ENCODE data around the gene FLAD1.

The FLAD1 gene

GRCh38 chr1:155003766-155004351 lies 20.7 kb downstream of the FLAD1 start:
- Histone ChIP-seq H3K9ac (ENCODE audit: low read depth in 1 of 2, low read length in 2 of 2) (peak overlapping the region; percentile 100), H3K36me3 (ENCODE audit: control insufficient read depth in 2 of 2, insufficient read depth in 2 of 2, low read length in 2 of 2) (peaks cover 0 to 3% of the 10 kb centered on the region in 2 donors), H3K4me1 (ENCODE audit: control insufficient read depth in 2 of 2, insufficient read depth in 2 of 2, low read length in 2 of 2) (peaks cover 48 to 58% of the 10 kb centered on the region in 2 donors), H3K27me3 (ENCODE audit: control insufficient read depth in 2 of 2, insufficient read depth in 2 of 2, low read length in 2 of 2) (no peaks in the 10 kb centered on the region), H3K27ac (ENCODE audit: low read depth in 2 of 2, low read length in 2 of 2) (peak overlapping the region; percentile 98 to 99), H3K9me3 (ENCODE audit: control insufficient read depth in 2 of 2, low read length in 2 of 2) (no peaks in the 10 kb centered on the region), H3K4me3 (ENCODE audit: low read length in 2 of 2) (peak overlapping the region; percentile 95 to 100)

GRCh38 chr1:155004352-155005075 lies 21.4 kb downstream of the FLAD1 start:
- no peaks in the 10 kb centered on the region for H3K9me3 ChIP-seq (ENCODE audit: control insufficient read depth in 2 of 2, low read length in 2 of 2)
- H3K9ac ChIP-seq (ENCODE audit: low read depth in 1 of 2, low read length in 2 of 2), result peak overlapping the region; percentile 92 to 100
- peaks cover 47 to 60% of the 10 kb centered on the region in 2 donors for H3K4me1 ChIP-seq (ENCODE audit: control insufficient read depth in 2 of 2, insufficient read depth in 2 of 2, low read length in 2 of 2)
- peak overlapping the region; percentile 95 to 100 for H3K4me3 ChIP-seq (ENCODE audit: low read length in 2 of 2)
- no peaks in the 10 kb centered on the region for H3K27me3 ChIP-seq (ENCODE audit: control insufficient read depth in 2 of 2, insufficient read depth in 2 of 2, low read length in 2 of 2)
- H3K36me3 ChIP-seq (ENCODE audit: control insufficient read depth in 2 of 2, insufficient read depth in 2 of 2, low read length in 2 of 2), result peaks cover 0 to 3% of the 10 kb centered on the region in 2 donors
- H3K27ac ChIP-seq (ENCODE audit: low read depth in 2 of 2, low read length in 2 of 2), result peak overlapping the region; percentile 98 to 99

GRCh38 chr1:155005076-155006011 lies 22.2 kb downstream of the FLAD1 start:
- peaks cover 45 to 60% of the 10 kb centered on the region in 2 donors for H3K4me1 ChIP-seq (ENCODE audit: control insufficient read depth in 2 of 2, insufficient read depth in 2 of 2, low read length in 2 of 2)
- peak overlapping the region; percentile 95 to 100 for H3K4me3 ChIP-seq (ENCODE audit: low read length in 2 of 2)

GRCh38 chr1:155006601-155007101 lies 23.5 kb downstream of the FLAD1 start:
- peaks cover 2 to 14% of the 10 kb centered on the region in 2 donors for H3K36me3 ChIP-seq (ENCODE audit: control insufficient read depth in 2 of 2, insufficient read depth in 2 of 2, low read length in 2 of 2)
- H3K9ac ChIP-seq (ENCODE audit: low read depth in 1 of 2, low read length in 2 of 2), result peak overlapping the region; percentile 48 to 100
- H3K4me3 ChIP-seq (ENCODE audit: low read length in 2 of 2), result peak overlapping the region; percentile 19 to 48
- peak overlapping the region; percentile 98 to 99 for H3K27ac ChIP-seq (ENCODE audit: low read depth in 2 of 2, low read length in 2 of 2)
- no peaks in the 10 kb centered on the region for H3K27me3 ChIP-seq (ENCODE audit: control insufficient read depth in 2 of 2, insufficient read depth in 2 of 2, low read length in 2 of 2)
- peaks cover 56 to 71% of the 10 kb centered on the region in 2 donors for H3K4me1 ChIP-seq (ENCODE audit: control insufficient read depth in 2 of 2, insufficient read depth in 2 of 2, low read length in 2 of 2)
- no peaks in the 10 kb centered on the region for H3K9me3 ChIP-seq (ENCODE audit: control insufficient read depth in 2 of 2, low read length in 2 of 2)

More at GRCh38 chr1:155005076-155006011, 22.2 kb downstream of the FLAD1 start:
- Histone ChIP-seq H3K9me3 (ENCODE audit: control insufficient read depth in 2 of 2, low read length in 2 of 2) (no peaks in the 10 kb centered on the region), H3K27me3 (ENCODE audit: control insufficient read depth in 2 of 2, insufficient read depth in 2 of 2, low read length in 2 of 2) (no peaks in the 10 kb centered on the region), H3K36me3 (ENCODE audit: control insufficient read depth in 2 of 2, insufficient read depth in 2 of 2, low read length in 2 of 2) (peaks cover 0 to 7% of the 10 kb centered on the region in 2 donors), H3K27ac (ENCODE audit: low read depth in 2 of 2, low read length in 2 of 2) (peak overlapping the region; percentile 98 to 99), H3K9ac (ENCODE audit: low read depth in 1 of 2, low read length in 2 of 2) (peak overlapping the region; percentile 92 to 100)

GRCh38 chr1:155007251-155007828 lies 24.2 kb downstream of the FLAD1 start:
- Histone ChIP-seq H3K27ac (ENCODE audit: low read depth in 2 of 2, low read length in 2 of 2) (peak overlapping the region; percentile 98 to 99), H3K9me3 (ENCODE audit: control insufficient read depth in 2 of 2, low read length in 2 of 2) (no peaks in the 10 kb centered on the region), H3K4me3 (ENCODE audit: low read length in 2 of 2) (peak overlapping the region; percentile 65 to 67), H3K36me3 (ENCODE audit: control insufficient read depth in 2 of 2, insufficient read depth in 2 of 2, low read length in 2 of 2) (peaks cover 3 to 14% of the 10 kb centered on the region in 2 donors), H3K27me3 (ENCODE audit: control insufficient read depth in 2 of 2, insufficient read depth in 2 of 2, low read length in 2 of 2) (no peaks in the 10 kb centered on the region), H3K9ac (ENCODE audit: low read depth in 1 of 2, low read length in 2 of 2) (peak overlapping the region; percentile 68 to 100), H3K4me1 (ENCODE audit: control insufficient read depth in 2 of 2, insufficient read depth in 2 of 2, low read length in 2 of 2) (peaks cover 63 to 78% of the 10 kb centered on the region in 2 donors)

GRCh38 chr1:155008015-155008941 lies 25.1 kb downstream of the FLAD1 start:
- Histone ChIP-seq H3K27ac (ENCODE audit: low read depth in 2 of 2, low read length in 2 of 2) (peak overlapping the region; percentile 98 to 99), H3K9ac (ENCODE audit: low read depth in 1 of 2, low read length in 2 of 2) (peak overlapping the region; percentile 68 to 100), H3K27me3 (ENCODE audit: control insufficient read depth in 2 of 2, insufficient read depth in 2 of 2, low read length in 2 of 2) (no peaks in the 10 kb centered on the region), H3K36me3 (ENCODE audit: control insufficient read depth in 2 of 2, insufficient read depth in 2 of 2, low read length in 2 of 2) (peaks cover 9 to 11% of the 10 kb centered on the region in 2 donors), H3K4me3 (ENCODE audit: low read length in 2 of 2) (peak overlapping the region; percentile 65 to 67), H3K9me3 (ENCODE audit: control insufficient read depth in 2 of 2, low read length in 2 of 2) (no peaks in the 10 kb centered on the region), H3K4me1 (ENCODE audit: control insufficient read depth in 2 of 2, insufficient read depth in 2 of 2, low read length in 2 of 2) (peaks cover 72 to 88% of the 10 kb centered on the region in 2 donors)

GRCh38 chr1:155009221-155009711 lies 26.1 kb downstream of the FLAD1 start:
- H3K4me1 ChIP-seq (ENCODE audit: control insufficient read depth in 2 of 2, insufficient read depth in 2 of 2, low read length in 2 of 2), result peaks cover 72 to 92% of the 10 kb centered on the region in 2 donors
- peak overlapping the region; percentile 68 to 100 for H3K9ac ChIP-seq (ENCODE audit: low read depth in 1 of 2, low read length in 2 of 2)
- peaks cover 16 to 17% of the 10 kb centered on the region in 2 donors for H3K36me3 ChIP-seq (ENCODE audit: control insufficient read depth in 2 of 2, insufficient read depth in 2 of 2, low read length in 2 of 2)
- peak overlapping the region; percentile 65 to 67 for H3K4me3 ChIP-seq (ENCODE audit: low read length in 2 of 2)
- H3K9me3 ChIP-seq (ENCODE audit: control insufficient read depth in 2 of 2, low read length in 2 of 2), result no peaks in the 10 kb centered on the region
- H3K27ac ChIP-seq (ENCODE audit: low read depth in 2 of 2, low read length in 2 of 2), result peak overlapping the region; percentile 98 to 99
- H3K27me3 ChIP-seq (ENCODE audit: control insufficient read depth in 2 of 2, insufficient read depth in 2 of 2, low read length in 2 of 2), result no peaks in the 10 kb centered on the region

- H3K4me1 ChIP-seq (ENCODE audit: control insufficient read depth in 2 of 2, insufficient read depth in 2 of 2, low read length in 2 of 2), result peaks cover 69 to 88% of the 10 kb centered on the region in 2 donors
- peaks cover 20 to 22% of the 10 kb centered on the region in 2 donors for H3K36me3 ChIP-seq (ENCODE audit: control insufficient read depth in 2 of 2, insufficient read depth in 2 of 2, low read length in 2 of 2)
- H3K4me3 ChIP-seq (ENCODE audit: low read length in 2 of 2), result peak overlapping the region; percentile 65 to 67
- no peaks in the 10 kb centered on the region for H3K27me3 ChIP-seq (ENCODE audit: control insufficient read depth in 2 of 2, insufficient read depth in 2 of 2, low read length in 2 of 2)
- H3K9me3 ChIP-seq (ENCODE audit: control insufficient read depth in 2 of 2, low read length in 2 of 2), result no peaks in the 10 kb centered on the region
- peak overlapping the region; percentile 54 to 100 for H3K9ac ChIP-seq (ENCODE audit: low read depth in 1 of 2, low read length in 2 of 2)
- H3K27ac ChIP-seq (ENCODE audit: low read depth in 2 of 2, low read length in 2 of 2), result peak overlapping the region; percentile 98 to 99
These were observed 26.6 kb downstream of the FLAD1 start for GRCh38 chr1:155009742-155010141.
